ENCODE data around the gene DSPP. TPM values are rescaled to one million over a fixed set of nuclear protein-coding genes. Genes with fewer than 3 reads are reported as not detected.

The DSPP gene
- total and polyA plus RNA-seq, 5 donors = not detected

Other genes starting within 250 kb of the DSPP start
- gene HSD17B11, start 217.3 kb upstream of the DSPP start, total RNA-seq = 10 to 100 TPM; 16.4 to 22.5 (median 19.0) TPM
- gene HSD17B11, start 217.3 kb upstream of the DSPP start, polyA plus RNA-seq = 30.0 TPM
- 10 to 100 TPM; 27.1 to 36.5 (median 30.8) TPM for gene NUDT9, start 186.0 kb upstream of the DSPP start, total RNA-seq
- 52.8 TPM for gene NUDT9, start 186.0 kb upstream of the DSPP start, polyA plus RNA-seq
- 100 to 1,000 TPM; 343 to 386 (median 355) TPM for gene SPARCL1, start 79.2 kb upstream of the DSPP start, total RNA-seq
- 492 TPM for gene SPARCL1, start 79.2 kb upstream of the DSPP start, polyA plus RNA-seq
- not detected for gene DMP1, start 41.8 kb downstream of the DSPP start, total RNA-seq
- not detected for gene DMP1, start 41.8 kb downstream of the DSPP start, polyA plus RNA-seq
- not detected for gene IBSP, start 191.0 kb downstream of the DSPP start, total RNA-seq
- 0.07 TPM for gene IBSP, start 191.0 kb downstream of the DSPP start, polyA plus RNA-seq
- gene MEPE, start 224.4 kb downstream of the DSPP start, total RNA-seq = not detected
- gene MEPE, start 224.4 kb downstream of the DSPP start, polyA plus RNA-seq = not detected